SU-DHL-6 (cell line): Measurements from ENCODE around the gene OR51V1.

ENCODE experiments used
- CTCF ChIP-seq: fragments of 200-600 bp; sonication (generic); IDR thresholded peaks from one replicate; pipeline ENCODE4 v1.5.1; 2017; ENCODE audit warnings: antibody characterized with exemption, mild to moderate bottlenecking, low read length, moderate library complexity; ENCODE audit not compliant: insufficient read depth, poor library complexity, severe bottlenecking
- EZH2phosphoT487 ChIP-seq: fragments of 200-600 bp; sonication (generic), shearing (Covaris generic); conservative IDR thresholded peaks from 2 replicates; pipeline ENCODE4 v1.6.1; 2018; ENCODE audit warnings: mild to moderate bottlenecking, antibody characterized with exemption, low read length, moderate library complexity, mixed read lengths

- TF ChIP-seq CTCF, result no peak
- TF ChIP-seq EZH2phosphoT487, result no peak
These were observed 23.2 kb upstream of the OR51V1 start for GRCh38 chr11:5223686-5224085.
